HAP-1 (cell line): ENCODE measurements around the gene ZNF516.
A peak's percentile ranks its signal among the peaks of the same experiment; 100 is the strongest.

ENCODE experiments used
- DNase-seq, 2 experiments: peaks; one replicate each; pipeline ENCODE4 v3.0.0-alpha.2; 2016 to 2020; ENCODE audit warnings: low spot score in 2 of 2
- H3K27me3 ChIP-seq: fragments of 250-450 bp; sonication (Bioruptor Pico); 2 replicates; pipeline ENCODE4 v1.5.1; 2020; ENCODE audit warnings: low read depth, mild to moderate bottlenecking, moderate library complexity
- H3K36me3 ChIP-seq: fragments of 250-450 bp; sonication (Bioruptor Pico); replicated peaks from 2 replicates; pipeline ENCODE4 v1.5.1; 2020; ENCODE audit warnings: mild to moderate bottlenecking
- H3K4me1 ChIP-seq: fragments of 250-450 bp; sonication (Bioruptor Pico); 2 replicates; pipeline ENCODE4 v1.5.1; 2020; ENCODE audit warnings: mild to moderate bottlenecking
- H3K4me3 ChIP-seq: fragments of 250-450 bp; sonication (Bioruptor Pico); 2 replicates; pipeline ENCODE4 v1.5.1; 2020; ENCODE audit warnings: mild to moderate bottlenecking, moderate library complexity
- H3K9me3 ChIP-seq: fragments of 250-450 bp; sonication (Bioruptor Pico); 2 replicates; pipeline ENCODE4 v1.5.1; 2020; ENCODE audit warnings: mild to moderate bottlenecking, moderate library complexity
- in situ Hi-C: fragments of 300-500 bp; cut with MboI; formaldehyde crosslinking; loops from 3 replicates; pipeline ENCODE4 v1.14.3; 2020; ENCODE audit warnings: low sequenced_read_pairs, inconsistent platforms, mixed read lengths

Gene ZNF516

GRCh38 chr18:76394780-76395476 is 100.1 kb downstream of the ZNF516 start:
- DNase-seq, result no peak
- peaks cover 4% of the 10 kb centered on the region; the same call in 1 of the 2 replicates for H3K4me1 ChIP-seq
- in situ Hi-C loops, result no loop called here

GRCh38 chr18:76392349-76392748 is 102.7 kb downstream of the ZNF516 start:
- DNase-seq, result no peak
- Histone ChIP-seq H3K4me3 (no peak overlapping the region), H3K4me1 (no peaks in the 10 kb centered on the region), H3K9me3 (no peaks in the 10 kb centered on the region), H3K27me3 (no peaks in the 10 kb centered on the region), H3K36me3 (no peaks in the 10 kb centered on the region)
- in situ Hi-C loops, result no loop called here

More at GRCh38 chr18:76394780-76395476, 100.1 kb downstream of the ZNF516 start:
- no peaks in the 10 kb centered on the region for H3K36me3 ChIP-seq
- H3K4me3 ChIP-seq, result no peak overlapping the region
- no peaks in the 10 kb centered on the region for H3K27me3 ChIP-seq
- H3K9me3 ChIP-seq, result no peaks in the 10 kb centered on the region

GRCh38 chr18:76391746-76392145 is 103.3 kb downstream of the ZNF516 start:
- Histone ChIP-seq H3K9me3 (no peaks in the 10 kb centered on the region), H3K4me1 (no peaks in the 10 kb centered on the region), H3K36me3 (no peaks in the 10 kb centered on the region), H3K27me3 (no peaks in the 10 kb centered on the region), H3K4me3 (no peak overlapping the region)
- in situ Hi-C loops, result no loop called here
- DNase-seq, result no peak

- in situ Hi-C loops, result no loop called here
- Histone ChIP-seq H3K4me1 (no peaks in the 10 kb centered on the region; the same call in 1 of the 2 replicates), H3K4me3 (no peak overlapping the region), H3K9me3 (no peaks in the 10 kb centered on the region), H3K27me3 (no peaks in the 10 kb centered on the region), H3K36me3 (no peaks in the 10 kb centered on the region)
- no peak for DNase-seq
These were observed 104.0 kb downstream of the ZNF516 start for GRCh38 chr18:76391038-76391437.

GRCh38 chr18:76390452-76391035 is 104.5 kb downstream of the ZNF516 start:
- Histone ChIP-seq H3K36me3 (no peaks in the 10 kb centered on the region), H3K27me3 (no peaks in the 10 kb centered on the region), H3K4me1 (peaks cover 2% of the 10 kb centered on the region), H3K9me3 (no peaks in the 10 kb centered on the region), H3K4me3 (no peak overlapping the region)
- in situ Hi-C loops, result no loop called here
- DNase-seq, result no peak

- in situ Hi-C loops, result no loop called here
- H3K4me3 ChIP-seq, result no peak overlapping the region
- no peak for DNase-seq
- H3K36me3 ChIP-seq, result no peaks in the 10 kb centered on the region
- no peaks in the 10 kb centered on the region for H3K9me3 ChIP-seq
- H3K4me1 ChIP-seq, result peaks cover 9% of the 10 kb centered on the region
- no peaks in the 10 kb centered on the region for H3K27me3 ChIP-seq
These were observed 105.3 kb downstream of the ZNF516 start for GRCh38 chr18:76389716-76390115.

GRCh38 chr18:76388891-76389423 is 106.1 kb downstream of the ZNF516 start:
- no peak for DNase-seq
- H3K36me3 ChIP-seq, result no peaks in the 10 kb centered on the region
- H3K27me3 ChIP-seq, result no peaks in the 10 kb centered on the region
- H3K9me3 ChIP-seq, result no peaks in the 10 kb centered on the region
- peaks cover 10% of the 10 kb centered on the region for H3K4me1 ChIP-seq
- in situ Hi-C loops, result no loop called here
- no peak overlapping the region for H3K4me3 ChIP-seq

GRCh38 chr18:76388261-76388660 is 106.8 kb downstream of the ZNF516 start:
- in situ Hi-C loops, result no loop called here
- Histone ChIP-seq H3K27me3 (no peaks in the 10 kb centered on the region), H3K4me1 (peaks cover 10% of the 10 kb centered on the region), H3K4me3 (no peak overlapping the region), H3K9me3 (no peaks in the 10 kb centered on the region), H3K36me3 (no peaks in the 10 kb centered on the region)
- DNase-seq, result no peak

- Histone ChIP-seq H3K4me1 (peaks cover 10% of the 10 kb centered on the region), H3K9me3 (no peaks in the 10 kb centered on the region), H3K36me3 (no peaks in the 10 kb centered on the region), H3K4me3 (no peak overlapping the region), H3K27me3 (no peaks in the 10 kb centered on the region)
- no peak for DNase-seq
- in situ Hi-C loops, result no loop called here
These were observed 107.4 kb downstream of the ZNF516 start for GRCh38 chr18:76387608-76388007.

GRCh38 chr18:76386886-76387285 is 108.2 kb downstream of the ZNF516 start:
- in situ Hi-C loops, result no loop called here
- DNase-seq, result no peak
- Histone ChIP-seq H3K36me3 (no peaks in the 10 kb centered on the region), H3K9me3 (no peaks in the 10 kb centered on the region), H3K27me3 (no peaks in the 10 kb centered on the region), H3K4me3 (no peak overlapping the region), H3K4me1 (peaks cover 10% of the 10 kb centered on the region)

- no peaks in the 10 kb centered on the region for H3K36me3 ChIP-seq
- in situ Hi-C loops, result no loop called here
- no peaks in the 10 kb centered on the region for H3K27me3 ChIP-seq
These were observed 109.0 kb downstream of the ZNF516 start for GRCh38 chr18:76386071-76386470.

GRCh38 chr18:76385681-76385975 is 109.4 kb downstream of the ZNF516 start:
- in situ Hi-C loops, result no loop called here
- H3K4me1 ChIP-seq, result peaks cover 10% of the 10 kb centered on the region
- no peak for DNase-seq
- no peaks in the 10 kb centered on the region for H3K36me3 ChIP-seq
- no peaks in the 10 kb centered on the region for H3K27me3 ChIP-seq
- no peak overlapping the region for H3K4me3 ChIP-seq
- H3K9me3 ChIP-seq, result no peaks in the 10 kb centered on the region

More at GRCh38 chr18:76386071-76386470, 109.0 kb downstream of the ZNF516 start:
- DNase-seq, result peak in 1 of 2 experiments; percentile 6
- Histone ChIP-seq H3K4me1 (peaks cover 10% of the 10 kb centered on the region), H3K9me3 (no peaks in the 10 kb centered on the region), H3K4me3 (no peak overlapping the region)

GRCh38 chr18:76384861-76385680 is 110.0 kb downstream of the ZNF516 start:
- Histone ChIP-seq H3K27me3 (no peaks in the 10 kb centered on the region), H3K9me3 (no peaks in the 10 kb centered on the region), H3K4me1 (peaks cover 10% of the 10 kb centered on the region), H3K36me3 (no peaks in the 10 kb centered on the region), H3K4me3 (no peak overlapping the region)
- in situ Hi-C loops, result no loop called here
- DNase-seq, result peak; percentile 81 to 89
